IPS DF 6.9 (cell line): Measurements from ENCODE around the gene MAP7D3.

ENCODE experiments used
- DNase-seq: peaks from one replicate; pipeline ENCODE4 v3.0.0-alpha.2; 2013; ENCODE audit warnings: low read depth, low spot score
- H3K27ac ChIP-seq: one replicate; pipeline ENCODE4 v1.5.1; 2013; ENCODE audit warnings: low read length, control low read depth
- H3K27me3 ChIP-seq: 2 replicates; pipeline ENCODE4 v1.6.1; 2013; ENCODE audit warnings: mild to moderate bottlenecking, low read length; ENCODE audit not compliant: control insufficient read depth, insufficient read depth
- H3K36me3 ChIP-seq: 2 replicates; pipeline ENCODE4 v1.6.1; 2013; ENCODE audit warnings: low read length; ENCODE audit not compliant: control insufficient read depth, insufficient read depth
- H3K4me1 ChIP-seq: 2 replicates; pipeline ENCODE4 v1.6.1; 2013; ENCODE audit warnings: low read length; ENCODE audit not compliant: control insufficient read depth, insufficient read depth
- H3K4me3 ChIP-seq: 2 replicates; pipeline ENCODE4 v1.5.1; 2013; ENCODE audit warnings: mild to moderate bottlenecking, low read length
- H3K9me3 ChIP-seq: 2 replicates; pipeline ENCODE4 v1.6.1; 2013; ENCODE audit warnings: low read length, inconsistent platforms; ENCODE audit not compliant: control insufficient read depth, insufficient read depth
- WGBS: extraction: QIAGEN DNeasy Blood & Tissue Kit; methylation state at CpG from one replicate; pipeline ENCODE4 v1.1.7; 2013; ENCODE audit warnings: mixed read lengths, missing lambda C conversion rate; ENCODE audit not compliant: insufficient read length, insufficient coverage; 5-methylcytosine and 5-hydroxymethylcytosine counted together

Gene MAP7D3

GRCh38 chrX:136198010-136198409, 53.2 kb downstream of the MAP7D3 start:
- no peak overlapping the region for H3K27ac ChIP-seq
- no peaks in the 10 kb centered on the region for H3K9me3 ChIP-seq
- DNase-seq: no peak
- H3K4me3 ChIP-seq: no peak overlapping the region
- no peaks in the 10 kb centered on the region for H3K36me3 ChIP-seq
- H3K27me3 ChIP-seq: no peaks in the 10 kb centered on the region
- no peaks in the 10 kb centered on the region for H3K4me1 ChIP-seq

GRCh38 chrX:136196691-136197155, 54.5 kb downstream of the MAP7D3 start:
- H3K9me3 ChIP-seq: no peaks in the 10 kb centered on the region
- WGBS: no CpG with 5 or more reads among the region's 7 CpGs
- no peak overlapping the region for H3K4me3 ChIP-seq

GRCh38 chrX:136195247-136195646, 56.0 kb downstream of the MAP7D3 start:
- Histone ChIP-seq H3K9me3 (no peaks in the 10 kb centered on the region), H3K27ac (no peak overlapping the region), H3K27me3 (no peaks in the 10 kb centered on the region), H3K36me3 (no peaks in the 10 kb centered on the region), H3K4me1 (no peaks in the 10 kb centered on the region), H3K4me3 (no peak overlapping the region)
- no peak for DNase-seq
- no CpG with 5 or more reads among the region's 4 CpGs for WGBS

More at GRCh38 chrX:136196691-136197155, 54.5 kb downstream of the MAP7D3 start:
- H3K4me1 ChIP-seq: no peaks in the 10 kb centered on the region
- H3K36me3 ChIP-seq: no peaks in the 10 kb centered on the region
- H3K27ac ChIP-seq: no peak overlapping the region
- DNase-seq: no peak
- H3K27me3 ChIP-seq: no peaks in the 10 kb centered on the region

GRCh38 chrX:136194536-136194935, 56.7 kb downstream of the MAP7D3 start:
- H3K4me1 ChIP-seq: no peaks in the 10 kb centered on the region
- no peak for DNase-seq
- H3K36me3 ChIP-seq: no peaks in the 10 kb centered on the region
- WGBS: no CpG with 5 or more reads among the region's 2 CpGs
- H3K27me3 ChIP-seq: no peaks in the 10 kb centered on the region
- no peaks in the 10 kb centered on the region for H3K9me3 ChIP-seq
- H3K27ac ChIP-seq: no peak overlapping the region
- H3K4me3 ChIP-seq: no peak overlapping the region

- H3K4me1 ChIP-seq: no peaks in the 10 kb centered on the region
- no peaks in the 10 kb centered on the region for H3K9me3 ChIP-seq
- no CpG with 5 or more reads among the region's 4 CpGs for WGBS
- no peak overlapping the region for H3K27ac ChIP-seq
- H3K4me3 ChIP-seq: no peak overlapping the region
- no peaks in the 10 kb centered on the region for H3K27me3 ChIP-seq
- no peak for DNase-seq
- H3K36me3 ChIP-seq: no peaks in the 10 kb centered on the region
Observed at GRCh38 chrX:136193771-136194170, 57.4 kb downstream of the MAP7D3 start.

GRCh38 chrX:136192839-136193414, 58.3 kb downstream of the MAP7D3 start:
- Histone ChIP-seq H3K27ac (no peak overlapping the region), H3K4me3 (no peak overlapping the region), H3K9me3 (no peaks in the 10 kb centered on the region), H3K4me1 (no peaks in the 10 kb centered on the region), H3K36me3 (no peaks in the 10 kb centered on the region), H3K27me3 (no peaks in the 10 kb centered on the region)
- no peak for DNase-seq
- WGBS: no CpG with 5 or more reads among the region's 3 CpGs

- no peaks in the 10 kb centered on the region for H3K4me1 ChIP-seq
- no peaks in the 10 kb centered on the region for H3K27me3 ChIP-seq
- no CpG with 5 or more reads among the region's 2 CpGs for WGBS
- H3K36me3 ChIP-seq: no peaks in the 10 kb centered on the region
- DNase-seq: no peak
- no peak overlapping the region for H3K27ac ChIP-seq
- H3K9me3 ChIP-seq: no peaks in the 10 kb centered on the region
- H3K4me3 ChIP-seq: no peak overlapping the region
Observed at GRCh38 chrX:136192135-136192534, 59.1 kb downstream of the MAP7D3 start.

- WGBS: no CpG with 5 or more reads among the region's 6 CpGs
- Histone ChIP-seq H3K27ac (no peak overlapping the region), H3K9me3 (no peaks in the 10 kb centered on the region), H3K4me1 (no peaks in the 10 kb centered on the region), H3K27me3 (no peaks in the 10 kb centered on the region), H3K4me3 (no peak overlapping the region), H3K36me3 (no peaks in the 10 kb centered on the region)
- no peak for DNase-seq
Observed at GRCh38 chrX:136191171-136191570, 60.0 kb downstream of the MAP7D3 start.

DNA sequence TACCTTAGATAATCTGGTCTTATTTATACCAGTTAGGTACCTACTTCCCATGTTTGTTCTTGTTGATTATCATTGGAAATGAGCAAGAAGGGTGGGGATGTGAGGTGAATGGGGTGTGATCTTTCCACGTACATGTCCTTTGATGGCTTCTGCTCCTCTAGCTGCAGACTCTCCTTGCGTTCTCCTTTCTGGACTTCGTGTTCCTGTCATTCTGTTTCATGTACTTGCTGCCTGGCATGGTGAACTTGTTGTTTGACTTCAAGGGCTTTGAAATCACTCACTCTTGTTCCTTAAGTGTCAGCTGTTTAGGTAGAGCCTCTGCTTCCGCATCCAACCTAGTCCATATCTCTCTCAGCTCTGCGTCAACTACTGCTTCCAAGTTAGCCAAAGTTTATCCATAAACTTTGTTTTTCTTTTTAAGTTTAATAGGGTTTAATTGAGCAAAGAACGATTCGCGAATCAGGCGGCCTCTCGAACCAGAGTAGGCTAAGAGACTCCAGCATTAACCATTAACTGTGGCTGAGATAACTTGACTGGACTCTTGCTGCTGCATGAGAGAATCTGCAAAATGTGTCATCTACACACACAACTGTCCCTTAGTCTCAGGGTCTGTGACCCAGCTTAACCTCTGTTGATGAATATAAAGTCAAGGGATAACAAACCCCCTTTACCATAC, 61.0 kb downstream of the MAP7D3 start:
- H3K4me3 ChIP-seq: no peak overlapping the region
- no peaks in the 10 kb centered on the region for H3K9me3 ChIP-seq
- no peak for DNase-seq
- no CpG with 5 or more reads among the region's 10 CpGs for WGBS
- H3K27ac ChIP-seq: no peak overlapping the region
- no peaks in the 10 kb centered on the region for H3K4me1 ChIP-seq
- no peaks in the 10 kb centered on the region for H3K36me3 ChIP-seq
- no peaks in the 10 kb centered on the region for H3K27me3 ChIP-seq

DNA sequence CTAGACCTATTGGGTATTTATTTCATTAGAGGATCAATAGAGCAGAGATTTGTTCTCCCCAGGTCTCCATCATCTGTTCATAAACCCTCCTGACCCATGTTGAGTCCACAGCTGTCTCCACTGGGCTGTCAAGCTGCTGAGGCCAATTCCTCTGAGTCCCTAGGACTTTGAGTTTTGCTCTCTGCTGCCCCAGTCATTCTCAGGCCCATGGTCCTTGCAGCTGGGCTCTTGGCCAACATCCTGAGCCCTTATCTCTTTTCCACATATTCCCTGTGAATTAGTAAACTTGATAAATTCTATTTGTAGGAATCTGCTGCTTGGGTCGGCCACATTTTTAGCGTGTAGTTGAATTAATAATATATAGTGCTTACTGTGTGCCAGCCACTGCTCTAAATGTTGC, 62.0 kb downstream of the MAP7D3 start:
- WGBS: no CpG with 5 or more reads among the region's 2 CpGs
- Histone ChIP-seq H3K4me3 (no peak overlapping the region), H3K36me3 (no peaks in the 10 kb centered on the region), H3K9me3 (no peaks in the 10 kb centered on the region), H3K27me3 (no peaks in the 10 kb centered on the region), H3K4me1 (no peaks in the 10 kb centered on the region), H3K27ac (no peak overlapping the region)
- DNase-seq: no peak

DNA sequence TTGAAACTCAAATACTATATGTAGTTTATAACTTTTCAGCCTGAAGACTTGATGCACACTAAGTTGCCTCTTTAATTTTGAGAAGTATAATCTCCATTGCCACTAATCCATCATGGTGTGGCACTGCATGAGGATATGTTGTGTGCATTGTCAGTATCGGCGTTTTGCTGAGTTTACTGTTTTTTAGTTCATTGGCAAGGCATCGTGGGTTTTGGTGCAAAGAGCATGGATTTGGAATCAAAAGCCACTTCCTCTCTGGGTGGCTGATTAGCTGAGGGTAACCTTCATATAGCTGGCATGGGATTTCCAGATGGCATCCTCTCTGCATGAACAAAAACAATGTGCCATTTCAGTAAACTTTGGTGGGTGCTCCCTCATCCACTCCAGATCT, 65.2 kb downstream of the MAP7D3 start:
- no peak overlapping the region for H3K4me3 ChIP-seq
- no peak for DNase-seq
- no CpG with 5 or more reads among the region's 3 CpGs for WGBS

More for the DNA sequence above, 65.2 kb downstream of the MAP7D3 start:
- no peaks in the 10 kb centered on the region for H3K27me3 ChIP-seq
- H3K9me3 ChIP-seq: no peaks in the 10 kb centered on the region
- no peak overlapping the region for H3K27ac ChIP-seq
- no peaks in the 10 kb centered on the region for H3K36me3 ChIP-seq
- H3K4me1 ChIP-seq: no peaks in the 10 kb centered on the region
